Activated CD4-positive, alpha-beta T cell treated with anti-CD3 and anti-CD28 coated beads, Interleukin-2, amount 50 U/mL, for 16 hours (primary cell): Measurements from ENCODE around the gene ANKRD53.
"Not testable (repeated sequence)": the region's sequence is repeated elsewhere in the genome, so short reads cannot be mapped to it uniquely, and the experiment has no call there.

Experiments
- DNase-seq: peaks from one replicate; pipeline ENCODE4 v3.0.0-alpha.2; 2020

ANKRD53 gene

DNA sequence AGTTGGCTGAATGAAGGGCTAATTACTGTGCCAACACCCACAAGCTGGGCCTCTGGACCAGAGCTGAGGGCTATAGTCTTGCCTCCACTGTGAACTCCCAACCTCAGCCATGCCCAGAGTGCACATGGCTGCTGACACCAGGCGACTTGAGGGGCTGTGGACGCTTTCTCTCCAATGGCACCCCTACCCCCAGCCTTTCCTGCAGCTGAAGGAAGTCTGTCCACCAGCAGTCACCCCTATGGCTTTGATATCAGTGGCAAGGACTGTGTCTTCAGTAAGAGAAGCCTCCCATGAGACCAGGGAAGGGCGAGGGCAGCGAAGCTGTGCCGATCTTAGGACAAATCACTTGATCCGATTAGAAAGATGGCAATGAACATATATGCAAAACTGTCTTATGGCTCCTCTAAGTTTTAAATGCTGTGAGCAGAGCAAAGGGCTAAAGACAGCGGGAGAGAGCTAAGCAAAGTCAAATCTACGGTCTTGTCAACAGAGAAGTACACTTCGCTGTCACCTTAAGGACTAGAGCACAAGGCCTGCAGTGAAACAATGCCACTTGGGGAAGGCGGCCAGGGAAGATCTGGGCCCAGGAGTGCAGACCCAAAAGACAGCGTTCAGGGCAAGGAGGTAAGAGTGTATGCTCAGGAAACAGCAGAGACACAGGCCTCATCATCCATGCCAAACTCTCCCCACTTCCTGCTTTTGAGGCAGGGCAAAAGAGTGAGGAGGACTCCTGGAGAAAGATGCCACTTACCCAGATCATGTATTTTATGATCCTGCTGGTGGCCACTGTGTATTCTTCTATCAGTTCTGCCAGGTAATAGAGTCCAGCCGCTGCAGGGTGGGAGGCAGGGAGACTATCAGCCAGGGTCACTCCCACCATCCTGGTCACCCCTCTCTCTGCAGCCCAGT, 14.8 kb downstream of the ANKRD53 start:
- DNase-seq: no peak

DNA sequence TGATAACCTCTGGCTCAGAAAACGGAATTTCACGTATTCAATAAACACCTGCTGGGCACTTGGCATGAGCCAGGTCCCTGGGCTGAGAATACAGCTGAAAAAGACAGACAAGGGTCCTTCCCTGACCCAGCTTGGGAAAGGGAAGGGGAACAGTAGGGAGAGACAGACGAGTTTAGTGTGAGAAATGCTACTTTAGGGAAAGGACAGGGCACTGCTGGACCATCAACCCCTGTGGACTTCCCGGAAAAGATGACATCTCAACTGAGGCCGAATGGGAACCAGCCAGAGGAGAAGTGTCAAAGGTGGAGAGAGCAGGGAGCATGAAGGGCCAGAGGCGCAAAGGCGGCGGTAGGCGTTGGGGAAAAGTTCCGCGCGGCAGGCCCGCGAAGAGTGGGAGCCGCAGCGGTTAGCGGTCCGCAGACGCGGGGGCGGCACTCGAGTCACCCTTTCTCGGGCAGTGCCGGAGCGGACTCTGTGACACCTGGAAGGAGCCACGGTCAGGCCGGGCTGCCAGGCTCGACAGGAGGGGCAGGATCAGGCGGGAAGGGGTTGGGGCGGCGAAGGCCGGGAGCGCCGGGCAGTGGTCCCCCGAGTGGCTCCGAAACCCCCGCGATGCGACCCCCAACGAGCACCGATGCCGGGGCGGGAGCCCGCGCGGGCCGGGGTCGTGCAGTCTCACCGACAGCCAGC, 15.7 kb downstream of the ANKRD53 start:
- peak; percentile 14 for DNase-seq

DNA sequence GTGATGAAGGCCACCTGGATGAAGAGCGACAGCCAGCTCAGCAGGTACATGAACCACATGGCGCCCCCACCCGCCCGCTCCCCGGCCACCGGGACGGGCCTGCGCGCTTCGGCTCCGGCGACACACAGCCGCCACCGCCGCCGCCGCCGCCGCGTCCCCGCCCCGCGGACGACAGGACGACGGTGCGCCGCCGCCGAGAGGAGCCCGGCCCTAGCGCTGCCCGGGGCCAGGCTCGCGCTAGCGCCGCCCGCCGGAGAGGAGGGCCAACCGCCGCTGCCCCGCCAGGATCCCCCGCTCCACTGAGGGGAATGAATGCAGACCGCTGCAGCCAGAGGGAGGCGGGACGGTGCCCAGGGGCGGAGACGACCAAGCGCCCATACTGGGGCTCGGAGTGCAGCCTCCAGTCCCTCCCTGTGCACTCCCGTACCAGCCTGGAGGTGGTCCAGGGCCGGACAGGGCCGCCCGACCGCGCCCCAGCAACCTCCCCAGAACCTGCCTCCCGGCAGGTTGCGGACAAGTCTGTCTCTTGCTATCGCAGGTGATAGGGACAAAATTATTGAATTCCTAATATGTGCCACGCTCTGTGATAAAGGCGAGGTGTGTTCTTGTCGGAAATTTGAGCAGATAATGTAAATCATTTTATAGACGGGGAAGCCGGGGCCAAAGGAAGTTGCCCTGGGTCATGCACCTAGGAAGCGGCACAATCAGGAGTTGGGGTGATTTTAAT, 16.4 kb downstream of the ANKRD53 start, which contains the start of gene TEX261:
Gene TEX261, minus strand, starts transcription at position 175 of the 727 bp plus-strand sequence. Its CDS starts 116 bp downstream, at position 59.
- DNase-seq: peak; percentile 93

DNA sequence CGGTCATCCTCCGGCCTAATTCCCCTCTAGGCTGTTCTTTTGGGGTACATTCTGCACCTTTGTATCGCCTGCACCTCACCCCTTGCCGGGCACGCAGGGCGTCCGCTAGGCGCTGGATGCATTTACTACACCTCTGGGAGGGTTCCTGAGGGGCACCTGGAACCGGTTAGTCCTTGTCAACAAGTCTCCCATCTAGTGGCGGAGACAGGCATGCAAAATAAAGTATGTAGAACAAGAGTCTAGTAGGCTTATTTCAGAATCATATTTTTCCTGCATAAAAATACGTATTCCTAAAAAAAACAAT, 16.9 kb downstream of the ANKRD53 start:
- DNase-seq: peak; percentile 58

DNA sequence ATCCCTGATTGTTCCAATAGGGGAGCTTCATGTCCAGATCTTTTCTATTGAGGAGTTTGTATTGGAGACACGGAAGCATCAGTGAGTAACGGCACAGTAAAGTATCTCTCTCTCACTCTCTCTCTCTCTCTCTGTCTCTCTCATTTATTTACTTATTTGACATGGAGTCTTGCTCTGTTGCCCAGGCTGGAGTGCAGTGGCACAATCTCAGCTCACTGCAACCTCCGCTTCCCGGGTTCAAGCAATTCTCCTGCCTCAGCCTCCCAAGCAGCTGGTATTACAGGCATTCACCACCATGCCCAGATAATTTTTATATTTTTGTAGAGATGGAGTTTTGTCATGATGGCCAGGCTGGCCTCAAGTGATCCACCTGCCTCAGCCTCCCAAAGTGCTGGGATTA, 20.5 kb downstream of the ANKRD53 start:
- not testable (repeated sequence) for DNase-seq

DNA sequence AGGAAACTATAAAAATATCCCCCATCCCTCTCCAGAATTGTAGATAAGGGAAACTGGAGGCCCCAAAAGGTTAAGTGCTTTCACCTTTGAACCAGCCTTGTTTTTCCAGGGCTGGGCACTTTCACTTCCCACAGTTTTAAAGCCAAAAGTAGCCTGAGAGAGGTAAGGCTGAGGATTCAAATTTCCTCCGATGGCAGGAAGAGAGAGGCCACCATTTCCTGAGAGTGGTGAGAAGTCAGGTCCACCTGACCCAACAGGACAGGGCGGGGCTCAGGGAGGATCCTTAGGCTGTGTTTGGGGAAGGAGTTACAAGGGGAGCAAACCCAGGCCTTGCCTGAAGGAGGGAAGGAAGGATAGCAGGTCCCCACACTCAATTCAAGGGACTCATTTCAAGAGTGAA, 20.9 kb downstream of the ANKRD53 start:
- no peak for DNase-seq

DNA sequence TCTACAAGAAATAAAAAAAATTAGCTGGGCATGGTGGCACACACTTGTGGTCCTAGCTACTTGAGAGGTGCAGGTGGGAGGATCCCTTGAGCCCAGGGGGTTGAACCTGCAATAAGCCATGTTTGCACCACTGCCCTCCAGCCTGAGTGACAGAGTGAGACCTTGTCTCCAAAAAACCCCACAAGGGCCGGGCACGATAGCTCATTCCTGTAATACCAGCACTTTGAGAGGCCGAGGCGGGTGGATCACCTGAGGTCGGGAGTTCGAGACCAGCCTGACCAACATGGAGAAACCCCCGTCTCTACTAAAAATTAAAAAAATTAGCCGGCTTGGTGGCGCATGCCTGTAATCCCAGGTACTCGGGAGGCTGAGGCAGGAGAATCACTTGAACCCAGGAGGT, 21.5 kb downstream of the ANKRD53 start:
- DNase-seq: not testable (repeated sequence)

DNA sequence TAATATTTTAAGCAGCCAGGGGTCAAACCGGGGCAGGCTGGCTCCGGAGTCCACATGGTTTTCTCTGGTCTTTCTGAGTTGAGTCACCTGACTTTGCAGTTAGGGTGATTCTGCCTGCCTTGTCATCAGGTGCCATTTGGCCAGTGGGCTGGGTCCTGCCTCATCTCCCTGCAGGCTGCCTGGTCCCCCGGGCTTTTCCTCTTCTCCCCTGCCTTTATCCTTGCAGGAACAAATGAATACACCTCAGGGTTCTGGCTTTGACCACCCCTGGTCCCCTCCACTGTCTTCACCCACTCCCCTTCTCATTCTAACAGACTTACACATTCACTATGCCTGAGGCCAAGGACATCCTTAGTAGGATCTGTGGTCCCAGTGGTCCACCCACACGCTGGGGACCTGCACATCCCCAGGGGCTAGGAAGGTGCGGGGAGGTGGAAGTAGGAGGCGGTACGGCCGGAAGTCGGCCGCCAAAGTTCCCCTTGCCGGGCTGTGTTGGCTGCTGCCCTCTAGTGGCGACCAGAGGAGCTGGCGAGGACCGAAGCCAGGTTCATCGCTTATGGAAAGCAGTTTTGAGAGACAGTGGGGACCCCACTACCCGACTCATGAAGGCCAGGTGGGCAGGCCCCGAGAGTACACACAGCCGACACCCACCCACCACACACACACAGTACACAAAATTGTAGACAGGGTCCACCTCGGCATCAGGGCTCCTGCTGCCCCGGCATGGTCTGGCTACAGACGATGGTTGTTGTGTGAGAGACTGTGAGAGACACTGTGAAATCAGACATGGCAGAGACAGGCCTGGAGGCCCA, 22.6 kb downstream of the ANKRD53 start:
- DNase-seq: peak; percentile 88

DNA sequence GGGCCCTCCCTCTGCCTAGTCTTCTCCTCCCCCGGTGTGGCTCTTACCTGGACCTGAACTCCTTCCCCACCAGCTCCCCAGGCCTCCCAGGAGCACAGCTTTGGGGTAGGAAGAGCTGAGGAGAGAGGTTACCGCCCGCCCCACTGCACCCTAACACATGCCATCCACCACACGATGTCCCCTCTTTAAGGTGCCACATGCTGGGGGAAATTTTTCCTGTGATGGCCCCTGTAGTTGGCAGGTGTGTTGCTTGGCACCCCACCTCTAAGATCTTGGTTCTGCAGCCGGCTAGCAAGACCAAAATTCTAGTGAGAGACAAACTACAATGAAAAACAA, 23.1 kb downstream of the ANKRD53 start:
- no peak for DNase-seq

DNA sequence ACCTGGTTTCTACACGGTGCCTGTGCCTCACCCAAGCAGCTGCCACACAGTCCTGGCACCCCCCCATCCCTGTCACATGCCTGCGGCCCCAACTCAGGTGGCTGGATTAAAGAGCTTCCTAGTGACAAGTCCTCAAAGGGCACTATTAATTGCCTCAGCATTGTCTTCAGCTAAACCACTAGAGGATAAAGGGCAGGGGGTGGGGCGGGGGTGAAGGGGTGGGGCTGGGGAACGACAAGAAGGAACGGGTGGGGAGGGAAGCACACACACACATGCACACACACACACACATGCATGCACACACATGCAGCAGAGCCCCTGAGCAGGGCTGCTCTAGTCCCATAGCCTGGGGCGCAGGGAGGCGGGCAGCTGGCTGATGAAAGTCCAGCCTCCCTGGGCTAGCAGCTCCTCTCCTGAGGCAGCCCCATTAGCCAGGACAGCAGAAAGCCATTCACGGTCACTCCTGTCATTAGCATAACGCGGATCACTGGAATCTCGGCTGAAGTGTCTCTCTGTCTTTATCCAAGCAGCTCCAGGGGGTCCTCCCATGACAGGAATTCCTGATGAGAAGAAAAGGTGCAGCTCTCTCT, 23.6 kb downstream of the ANKRD53 start:
- DNase-seq: no peak

DNA sequence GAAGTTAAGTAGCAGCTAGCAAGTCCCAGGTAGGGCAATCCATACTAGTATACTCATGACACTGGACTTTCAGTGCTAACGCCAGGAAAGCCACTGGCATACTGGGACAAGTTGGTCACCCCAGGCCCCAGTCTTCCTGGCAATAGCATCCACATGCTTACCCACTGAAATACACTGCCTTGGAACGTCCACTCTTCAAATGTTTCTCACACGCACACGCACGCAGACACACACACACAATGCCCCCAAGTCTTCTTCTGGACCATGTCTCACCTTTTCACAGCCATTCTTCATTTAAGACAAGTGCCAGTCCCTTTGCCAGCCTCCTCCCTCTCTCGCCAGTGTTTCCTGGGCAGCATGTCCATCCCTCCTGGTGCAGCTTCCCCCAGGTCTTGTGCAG, 25.0 kb downstream of the ANKRD53 start:
- no peak for DNase-seq

DNA sequence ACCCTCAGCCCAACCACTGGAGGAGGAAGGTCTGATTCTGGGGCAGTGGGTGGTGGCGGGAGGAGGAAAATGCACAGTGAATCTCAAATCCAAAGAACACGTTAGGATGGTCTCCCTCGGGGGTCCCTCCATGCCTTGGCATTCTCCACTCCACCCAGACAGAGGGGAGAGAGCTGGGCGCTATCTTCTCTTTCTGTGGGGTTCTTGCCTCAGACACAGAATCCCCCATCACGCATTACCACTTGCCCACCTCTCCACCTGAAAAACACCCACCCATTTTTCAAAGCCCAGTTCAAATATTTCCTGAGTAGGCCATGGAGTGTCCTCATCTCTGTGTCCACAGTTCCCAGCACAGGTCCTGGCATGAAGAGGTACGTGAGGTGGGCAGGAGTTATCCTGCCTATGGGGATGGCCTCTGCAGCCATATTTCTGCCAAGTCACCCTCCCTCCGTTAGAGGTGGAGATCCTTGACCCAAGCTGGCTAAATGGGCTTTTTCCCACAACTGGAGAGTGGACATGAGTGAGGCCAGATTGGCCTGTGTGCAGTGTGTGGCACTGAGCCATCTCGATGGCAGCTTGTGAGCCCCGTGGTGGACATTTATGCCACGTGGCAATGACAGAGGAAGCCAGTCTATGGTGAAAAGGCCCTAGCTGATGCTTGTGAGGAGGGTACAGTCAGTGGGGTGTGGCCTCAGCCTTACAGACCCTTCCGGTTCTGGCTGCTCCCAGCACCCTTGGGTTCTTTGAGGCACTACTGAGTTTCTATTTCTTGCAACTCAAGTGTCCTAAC, 25.7 kb downstream of the ANKRD53 start:
- DNase-seq: no peak

DNA sequence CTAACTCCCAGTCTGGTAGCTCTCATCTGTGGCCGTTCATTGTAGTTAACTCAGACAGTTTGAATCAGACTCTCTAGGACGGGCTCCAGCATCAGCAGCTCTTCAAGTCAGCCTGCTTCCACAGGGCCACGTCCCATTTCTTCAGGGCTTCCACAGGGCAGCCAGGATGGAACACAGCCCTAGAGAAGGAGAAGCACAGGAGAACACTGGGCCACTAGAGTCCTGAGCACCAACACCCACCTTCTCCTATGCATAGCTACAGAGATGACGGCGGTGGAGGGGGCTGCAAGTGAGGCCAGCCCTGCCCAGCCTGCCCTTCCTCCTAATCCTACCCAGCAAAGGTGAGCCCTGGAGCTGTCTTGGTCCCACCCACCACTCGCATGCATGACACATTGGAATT, 26.4 kb downstream of the ANKRD53 start:
- DNase-seq: no peak

DNA sequence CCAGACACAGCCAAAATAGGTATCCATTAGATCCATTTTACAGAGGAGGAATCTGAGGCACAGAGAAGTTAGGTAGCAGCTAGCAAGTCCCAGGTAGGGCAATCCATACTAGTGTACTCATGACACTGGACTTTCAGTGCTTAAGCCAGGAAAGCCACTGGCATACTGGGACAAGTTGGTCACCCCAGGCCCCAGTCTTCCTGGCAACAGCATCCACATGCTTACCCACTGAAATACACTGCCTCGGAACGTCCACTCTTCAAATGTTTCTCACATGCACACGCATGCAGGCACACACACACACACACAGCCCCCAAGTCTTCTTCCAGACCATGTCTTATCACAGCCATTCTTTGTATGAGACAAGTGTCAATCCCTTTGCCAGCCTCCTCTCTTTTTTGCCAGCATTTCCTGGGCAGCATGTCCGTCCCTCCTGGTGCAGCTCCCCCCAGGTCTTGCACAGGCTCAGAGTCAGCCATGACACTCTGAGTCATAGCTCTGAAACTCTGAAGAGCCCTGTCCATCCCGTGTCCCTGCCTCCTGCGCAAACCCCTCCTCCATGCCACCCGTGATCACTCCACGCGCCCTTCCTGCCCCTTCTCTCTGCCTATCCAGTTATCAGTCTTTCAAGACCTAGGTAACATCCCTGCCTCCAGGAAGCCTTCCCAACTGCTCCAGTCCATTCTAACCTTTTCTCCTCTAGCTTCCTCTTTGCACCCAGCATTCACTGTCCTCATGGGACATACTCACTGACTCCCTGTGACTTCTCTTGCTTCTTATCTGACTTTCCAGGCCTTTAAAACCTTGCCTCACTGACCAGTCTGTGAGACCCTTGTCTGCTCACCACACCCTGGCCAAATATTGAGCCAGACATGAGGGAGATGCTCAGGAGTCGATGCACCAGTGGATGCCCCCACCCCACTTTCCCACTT, 27.1 kb downstream of the ANKRD53 start:
- DNase-seq: no peak

DNA sequence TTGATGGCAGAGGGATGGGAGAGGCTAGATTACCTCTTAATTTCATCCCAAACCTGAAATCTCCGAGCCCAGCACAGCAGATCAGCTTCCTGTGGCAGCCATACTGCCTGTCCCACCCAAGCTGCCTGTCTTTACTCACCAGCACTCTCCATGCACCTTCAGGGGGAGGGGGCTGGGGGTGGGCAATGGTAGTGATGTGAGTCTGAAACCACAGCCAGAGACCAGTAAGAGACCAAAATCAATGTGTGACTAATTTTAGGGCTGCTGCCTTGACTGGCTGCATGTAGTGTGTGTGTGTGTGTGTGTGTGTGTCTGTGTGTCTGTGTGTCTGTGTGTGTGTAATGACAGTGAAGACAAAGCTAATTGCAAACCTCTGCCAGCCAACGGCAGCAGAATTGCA, 27.9 kb downstream of the ANKRD53 start:
- DNase-seq: no peak

DNA sequence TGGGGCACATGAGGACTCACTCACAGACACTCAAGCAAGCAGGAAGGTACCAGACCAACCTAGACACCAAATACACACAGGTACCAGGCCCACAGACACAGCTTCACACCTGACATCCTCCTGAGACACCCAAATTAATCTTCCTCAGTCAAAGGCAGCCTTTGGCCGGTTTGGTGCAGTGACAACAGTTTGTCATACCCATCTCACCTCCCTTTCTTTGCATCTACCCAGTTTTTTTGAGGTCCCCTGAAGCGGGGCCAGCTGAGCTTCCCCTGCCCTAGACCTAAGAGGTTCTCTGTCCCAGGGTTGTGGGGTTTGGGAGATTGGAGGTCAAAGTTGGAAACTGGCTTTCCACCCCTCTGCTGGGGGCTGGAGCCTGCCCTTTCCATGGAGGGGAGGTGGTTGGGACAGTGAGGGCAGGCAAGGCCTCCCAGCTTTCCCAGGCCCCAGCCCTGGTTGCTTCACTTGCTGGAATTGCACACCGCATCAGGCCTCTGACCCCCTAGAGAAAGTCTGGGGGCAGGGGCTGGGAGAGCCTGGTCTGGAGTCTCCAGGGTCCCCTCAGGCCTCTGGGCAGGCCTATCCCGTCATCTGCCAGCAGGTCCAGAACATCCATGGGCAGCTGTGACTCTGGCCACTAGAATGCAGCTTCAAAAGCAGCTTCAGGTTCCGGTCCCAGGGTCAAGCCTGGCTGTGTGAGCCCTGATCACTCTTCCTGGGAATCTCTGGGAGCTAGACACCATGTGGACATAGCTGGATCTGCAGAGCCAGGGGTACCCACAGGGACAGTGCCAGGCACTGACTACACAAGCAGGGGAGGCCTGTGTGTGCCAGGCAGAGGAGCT, 28.7 kb downstream of the ANKRD53 start:
- DNase-seq: no peak

DNA sequence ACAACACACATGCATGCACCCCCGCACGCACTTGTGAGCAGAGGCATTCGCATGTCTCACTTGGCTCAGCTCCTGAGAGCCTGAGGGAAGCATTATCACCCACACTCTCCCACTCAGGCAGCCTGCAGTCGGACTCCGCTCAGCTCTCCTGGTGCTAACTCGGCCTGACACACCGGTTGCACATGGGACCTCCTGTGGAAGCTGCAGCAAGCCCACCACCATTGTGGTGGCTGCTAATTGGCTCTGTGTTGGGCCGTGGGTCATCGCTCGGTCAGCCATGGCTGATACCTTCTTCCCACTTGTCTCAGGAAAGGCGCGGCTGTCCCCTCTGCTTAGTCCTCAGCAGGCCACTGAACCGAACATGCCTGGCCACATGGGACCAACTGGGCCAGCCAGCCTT, 29.9 kb downstream of the ANKRD53 start:
- DNase-seq: no peak

DNA sequence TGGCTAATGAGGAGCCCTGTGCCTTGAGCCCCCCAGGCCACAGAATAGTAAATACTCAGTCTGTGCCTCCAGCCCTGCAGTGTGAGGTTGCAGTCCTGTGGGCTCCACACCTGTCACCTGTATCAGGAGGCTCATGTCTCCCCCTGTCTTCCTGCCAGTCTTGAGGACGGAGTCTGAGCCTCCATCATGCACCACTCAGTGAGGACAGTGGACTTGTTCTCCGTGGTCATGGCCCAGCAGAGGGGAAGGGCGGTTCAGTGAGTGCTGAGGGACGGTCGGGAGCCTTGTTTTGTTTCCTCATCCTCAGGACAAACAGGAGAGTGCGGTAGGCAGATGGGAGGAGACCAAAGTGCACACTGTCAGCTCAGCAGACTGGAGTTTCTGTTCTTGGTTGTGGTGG, 33.4 kb downstream of the ANKRD53 start:
- DNase-seq: not testable (repeated sequence)

DNA sequence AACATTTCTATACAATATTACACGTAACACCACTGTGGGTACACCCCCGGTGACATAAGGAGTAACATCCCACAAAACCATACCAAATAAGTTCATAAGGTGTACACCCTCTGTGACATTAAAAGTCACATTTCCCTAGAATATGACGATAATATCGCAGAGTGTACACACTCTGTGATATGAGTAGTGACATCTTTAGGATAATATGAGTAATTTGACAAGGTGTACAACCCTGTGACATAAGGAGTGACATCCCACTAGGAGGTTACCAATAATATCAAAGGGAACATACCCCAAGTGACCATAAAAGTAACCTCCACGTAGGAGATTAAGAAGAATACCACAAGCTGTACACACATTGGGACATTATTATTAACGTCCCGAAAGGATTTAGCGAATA, 40.2 kb downstream of the ANKRD53 start:
- no peak for DNase-seq

DNA sequence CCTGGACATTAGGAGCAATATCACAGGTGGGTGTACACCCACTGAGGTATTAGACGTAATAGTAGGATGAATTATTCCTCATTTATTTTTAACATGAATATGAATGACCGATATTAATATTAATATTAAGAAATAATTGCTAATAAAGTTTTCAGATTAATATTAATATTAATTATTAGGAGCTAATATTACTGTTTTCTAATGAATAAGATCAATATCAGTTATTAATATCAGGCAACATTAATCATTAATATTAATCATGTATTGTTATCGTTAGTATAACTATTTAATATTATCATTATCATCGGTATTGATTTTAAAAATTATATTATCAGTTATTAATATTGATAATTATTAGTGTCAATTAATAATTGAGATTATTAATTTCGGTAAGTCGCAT, 41.6 kb downstream of the ANKRD53 start:
- DNase-seq: not testable (repeated sequence)
